Smooth muscle cell (in vitro differentiated cells): ENCODE measurements around the gene ADCY9. TPM values are rescaled to one million over a fixed set of nuclear protein-coding genes. Genes with fewer than 3 reads are reported as not detected.
"Not testable (repeated sequence)": the region's sequence is repeated elsewhere in the genome, so short reads cannot be mapped to it uniquely, and the experiment has no call there.

ENCODE experiments used
- DNase-seq: peaks from one replicate; lab custom pipeline; 2025; ENCODE audit not compliant: unreplicated experiment; lab: John Stamatoyannopoulos, UW
- H2AFZ ChIP-seq: fragments of 200-600 bp; sonication (generic); 2 replicates; pipeline ENCODE4 v1.6.0; 2016; ENCODE audit warnings: antibody characterized with exemption, low read depth, mild to moderate bottlenecking
- H3F3A ChIP-seq: fragments of 200-600 bp; sonication (generic); 2 replicates; pipeline ENCODE4 v1.6.0; 2017; ENCODE audit warnings: antibody characterized with exemption, low read depth
- H3K27ac ChIP-seq: fragments of 200-600 bp; sonication (generic); 2 replicates; pipeline ENCODE4 v1.5.1; 2016; ENCODE audit warnings: low read depth, mild to moderate bottlenecking
- H3K27me3 ChIP-seq: fragments of 200-600 bp; sonication (generic); 2 replicates; pipeline ENCODE4 v1.6.1; 2016; ENCODE audit warnings: low read depth, mild to moderate bottlenecking
- H3K36me3 ChIP-seq: fragments of 200-600 bp; sonication (generic); 2 replicates; pipeline ENCODE4 v1.5.1; 2016; ENCODE audit warnings: low read depth
- H3K4me1 ChIP-seq: fragments of 200-600 bp; sonication (generic); 2 replicates; pipeline ENCODE4 v1.5.1; 2016; ENCODE audit warnings: low read depth
- H3K4me2 ChIP-seq: fragments of 200-600 bp; sonication (generic); 2 replicates; pipeline ENCODE4 v1.6.0; 2016; ENCODE audit warnings: mild to moderate bottlenecking
- H3K4me3 ChIP-seq: fragments of 200-600 bp; sonication (generic); 2 replicates; pipeline ENCODE4 v1.5.1; 2016; ENCODE audit warnings: mild to moderate bottlenecking
- H3K79me2 ChIP-seq: fragments of 200-600 bp; sonication (generic); 2 replicates; pipeline ENCODE4 v1.6.0; 2016; ENCODE audit warnings: low read depth, mild to moderate bottlenecking
- H3K9ac ChIP-seq: fragments of 200-600 bp; sonication (generic); 2 replicates; pipeline ENCODE4 v1.6.0; 2016; ENCODE audit warnings: low read depth
- H3K9me3 ChIP-seq: fragments of 200-600 bp; sonication (generic); replicated peaks from 2 replicates; pipeline ENCODE4 v1.5.1; 2016; ENCODE audit warnings: low read depth
- H4K20me1 ChIP-seq: fragments of 200-600 bp; sonication (generic); 2 replicates; pipeline ENCODE4 v1.6.0; 2016; ENCODE audit warnings: low read depth
- WGBS: methylation state at CpG from one replicate; pipeline ENCODE4 v1.1.7; 2016; ENCODE audit warnings: low lambda C conversion rate; 5-methylcytosine and 5-hydroxymethylcytosine counted together
- polyA plus RNA-seq: library from polyadenylated mRNA; unstranded; fragments of >200 nt; fragmentation: Nextera tagmentation; extraction: Ambion mirVana; gene quantifications from 2 replicates; pipeline ENCODE4 v1.2.1, GENCODE V29; 2016
- total RNA-seq: library from RNA; depleted of rRNA; stranded (reverse); fragments of >200 nt; gene quantifications from 2 replicates; pipeline ENCODE4 v1.2.3, GENCODE V29; 2014
- TF ChIP-seq, protein P1 (sequence below): fragments of 200-600 bp; sonication (generic); IDR thresholded peaks from 2 replicates; pipeline ENCODE4 v1.5.1; 2017; ENCODE audit warnings: borderline replicate concordance, mild to moderate bottlenecking, antibody characterized with exemption; ENCODE audit not compliant: insufficient read depth, poor library complexity, severe bottlenecking

The ADCY9 gene
- total and polyA plus RNA-seq, 2 experiments from 2014 or later, result 7.2 to 8.9 TPM

DNA sequence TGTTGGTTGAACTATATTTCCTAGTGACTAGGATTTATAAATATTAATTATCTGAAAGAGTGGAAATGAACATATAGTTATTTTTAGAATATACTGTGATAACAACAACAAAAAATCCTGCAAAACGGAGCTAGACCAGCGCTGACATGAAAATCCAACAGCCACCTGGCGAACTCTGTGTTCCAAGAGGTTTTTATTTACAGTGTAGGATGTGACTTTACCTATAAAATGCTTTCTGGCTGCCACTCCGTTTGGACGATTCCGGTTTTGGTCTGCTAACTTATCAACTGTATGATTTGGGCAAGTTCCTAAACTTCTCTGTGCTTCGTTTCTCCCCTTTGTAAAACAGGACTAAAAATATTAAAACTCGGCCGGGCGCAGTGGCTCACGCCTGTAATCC, 73.7 kb downstream of the ADCY9 start:
- Histone ChIP-seq H3K27me3 (no peaks in the 10 kb centered on the region), H3F3A (peaks cover 7% of the 10 kb centered on the region), H3K9me3 (no peaks in the 10 kb centered on the region), H2AFZ (no peak overlapping the region), H3K27ac (no peak overlapping the region), H4K20me1 (no peaks in the 10 kb centered on the region), H3K9ac (no peak overlapping the region), H3K4me3 (no peak overlapping the region), H3K4me2 (no peak overlapping the region), H3K36me3 (no peaks in the 10 kb centered on the region), H3K79me2 (no peaks in the 10 kb centered on the region), H3K4me1 (peaks cover 6% of the 10 kb centered on the region)
- TF ChIP-seq, protein P1, sequence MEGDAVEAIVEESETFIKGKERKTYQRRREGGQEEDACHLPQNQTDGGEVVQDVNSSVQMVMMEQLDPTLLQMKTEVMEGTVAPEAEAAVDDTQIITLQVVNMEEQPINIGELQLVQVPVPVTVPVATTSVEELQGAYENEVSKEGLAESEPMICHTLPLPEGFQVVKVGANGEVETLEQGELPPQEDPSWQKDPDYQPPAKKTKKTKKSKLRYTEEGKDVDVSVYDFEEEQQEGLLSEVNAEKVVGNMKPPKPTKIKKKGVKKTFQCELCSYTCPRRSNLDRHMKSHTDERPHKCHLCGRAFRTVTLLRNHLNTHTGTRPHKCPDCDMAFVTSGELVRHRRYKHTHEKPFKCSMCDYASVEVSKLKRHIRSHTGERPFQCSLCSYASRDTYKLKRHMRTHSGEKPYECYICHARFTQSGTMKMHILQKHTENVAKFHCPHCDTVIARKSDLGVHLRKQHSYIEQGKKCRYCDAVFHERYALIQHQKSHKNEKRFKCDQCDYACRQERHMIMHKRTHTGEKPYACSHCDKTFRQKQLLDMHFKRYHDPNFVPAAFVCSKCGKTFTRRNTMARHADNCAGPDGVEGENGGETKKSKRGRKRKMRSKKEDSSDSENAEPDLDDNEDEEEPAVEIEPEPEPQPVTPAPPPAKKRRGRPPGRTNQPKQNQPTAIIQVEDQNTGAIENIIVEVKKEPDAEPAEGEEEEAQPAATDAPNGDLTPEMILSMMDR, result no peak
- no peak for DNase-seq
- 97% methylated on average over 11 of the region's 11 CpGs for WGBS

DNA sequence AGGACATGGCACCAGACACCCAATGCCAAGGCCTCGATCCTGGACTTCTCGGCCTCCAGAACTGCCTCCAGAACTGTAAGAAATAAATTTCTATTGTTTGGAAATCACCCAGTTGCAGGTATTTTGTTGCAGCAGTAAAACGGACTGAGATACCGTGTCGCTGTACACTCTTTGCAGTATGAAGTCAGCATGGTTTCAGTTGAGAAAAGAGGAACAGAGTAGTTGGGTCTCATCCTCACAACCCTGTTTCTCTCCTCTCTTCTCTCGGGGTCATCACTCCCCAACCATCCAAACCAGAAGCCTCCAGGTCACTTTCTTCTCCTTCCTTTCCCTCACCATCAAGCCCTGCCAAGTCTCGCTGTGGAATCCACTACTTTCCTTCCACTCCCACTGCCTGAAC, 77.8 kb downstream of the ADCY9 start:
- Histone ChIP-seq H3K9me3 (no peaks in the 10 kb centered on the region), H3K79me2 (no peaks in the 10 kb centered on the region), H3K4me1 (no peaks in the 10 kb centered on the region), H3K27ac (no peak overlapping the region), H3K4me2 (no peak overlapping the region), H3K9ac (no peak overlapping the region), H3K27me3 (no peaks in the 10 kb centered on the region), H4K20me1 (no peaks in the 10 kb centered on the region), H3F3A (no peaks in the 10 kb centered on the region), H3K36me3 (no peaks in the 10 kb centered on the region), H3K4me3 (no peak overlapping the region), H2AFZ (no peak overlapping the region)
- no peak for DNase-seq
- WGBS, result 93% methylated on average over 7 of the region's 7 CpGs
- TF ChIP-seq, protein P1, result no peak

- not testable (repeated sequence) for H3K9ac ChIP-seq, DNase-seq, H4K20me1 ChIP-seq, H3K4me3 ChIP-seq, H3K4me2 ChIP-seq, H2AFZ ChIP-seq, H3F3A ChIP-seq, H3K9me3 ChIP-seq, H3K27me3 ChIP-seq, H3K36me3 ChIP-seq, H3K27ac ChIP-seq, H3K4me1 ChIP-seq, H3K79me2 ChIP-seq
- 94% methylated on average over 3 of the region's 3 CpGs for WGBS
Observed at GRCh38 chr16:4036952-4037351, 79.3 kb downstream of the ADCY9 start.

DNA sequence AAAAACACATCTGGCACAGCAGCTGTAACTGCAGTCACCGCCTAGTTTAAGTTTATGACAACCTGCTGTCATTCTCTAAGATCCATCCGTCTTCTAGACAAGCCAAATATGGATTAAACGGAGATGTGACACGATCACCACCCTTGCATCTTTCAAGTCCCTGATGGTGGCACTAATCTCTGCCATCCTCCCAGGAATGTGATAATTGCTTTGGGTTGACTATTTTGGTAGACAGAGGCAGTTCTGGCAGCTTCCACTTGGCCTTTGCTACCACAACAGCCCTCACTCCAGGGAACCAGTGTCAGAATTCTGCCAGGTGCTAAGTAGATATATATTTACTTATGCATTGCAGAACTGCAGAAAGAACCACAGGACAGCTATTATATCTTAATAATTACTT, 81.3 kb downstream of the ADCY9 start:
- no peak overlapping the region for H3K4me3 ChIP-seq
- no peaks in the 10 kb centered on the region for H3K36me3 ChIP-seq
- no peak overlapping the region for H3K4me2 ChIP-seq
- no peaks in the 10 kb centered on the region for H3K79me2 ChIP-seq
- H3K9me3 ChIP-seq, result no peaks in the 10 kb centered on the region
- TF ChIP-seq, protein P1, result no peak
- no peak for DNase-seq
- H3K27me3 ChIP-seq, result no peaks in the 10 kb centered on the region
- no peaks in the 10 kb centered on the region for H3F3A ChIP-seq
- H4K20me1 ChIP-seq, result peaks cover 4% of the 10 kb centered on the region
- no peak overlapping the region for H2AFZ ChIP-seq
- 88% methylated on average over 4 of the region's 4 CpGs for WGBS
- H3K4me1 ChIP-seq, result no peaks in the 10 kb centered on the region
- H3K27ac ChIP-seq, result no peak overlapping the region
- H3K9ac ChIP-seq, result no peak overlapping the region
